ENCODE data around the gene LRRC42.

DNA sequence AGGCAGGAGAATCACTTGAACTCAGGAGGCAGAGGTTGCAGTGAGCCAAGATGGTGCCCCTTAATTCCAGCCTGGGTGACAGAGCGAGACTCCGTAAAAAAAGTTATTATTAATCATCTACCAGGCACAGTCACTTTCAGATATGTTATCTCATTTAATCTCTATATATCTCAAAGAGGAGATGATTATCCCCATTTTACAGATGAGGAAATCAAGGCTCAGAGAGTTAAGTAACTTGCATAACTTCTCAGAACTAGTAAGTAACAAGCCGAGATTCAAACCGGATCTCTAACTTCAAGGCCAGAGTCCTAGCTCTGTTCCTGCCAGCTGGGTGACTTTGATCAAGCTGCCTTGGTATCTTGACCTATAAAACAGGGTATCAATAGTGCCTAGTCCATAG is 34.7 kb upstream of the LRRC42 start:
- TF ChIP-seq CTCF (IDR thresholded peaks at IDR 0.05) (no peak), EZH2phosphoT487 (IDR thresholded peaks at IDR 0.05) (no peak)
